GM19372 (cell line): ENCODE results near the gene HOXB3.

Experiments used
- ATAC-seq: cut with Tn5 transposase; IDR thresholded peaks from one replicate; pipeline ENCODE4 v1.9.1; 2021; ENCODE audit warnings: mild to moderate bottlenecking, low read depth, moderate library complexity; ENCODE audit not compliant: unreplicated experiment

The HOXB3 gene

GRCh38 chr17:48600244-48601098, 10.4 kb upstream of the HOXB3 start:
- ATAC-seq = no peak

- ATAC-seq = no peak
Observed at GRCh38 chr17:48599354-48599753, 9.3 kb upstream of the HOXB3 start.

- no peak for ATAC-seq
Observed at GRCh38 chr17:48598736-48599135, 8.7 kb upstream of the HOXB3 start.

GRCh38 chr17:48597778-48598631, 8.0 kb upstream of the HOXB3 start:
- ATAC-seq = no peak

GRCh38 chr17:48597528-48597777, 7.4 kb upstream of the HOXB3 start:
- no peak for ATAC-seq

- no peak for ATAC-seq
Observed at GRCh38 chr17:48596735-48597527, 6.9 kb upstream of the HOXB3 start.

GRCh38 chr17:48596000-48596734, 6.1 kb upstream of the HOXB3 start:
- no peak for ATAC-seq

GRCh38 chr17:48595278-48595999, 5.4 kb upstream of the HOXB3 start:
- ATAC-seq = no peak

GRCh38 chr17:48594538-48595277, 4.7 kb upstream of the HOXB3 start:
- no peak for ATAC-seq

GRCh38 chr17:48593840-48594537, 3.9 kb upstream of the HOXB3 start:
- ATAC-seq = no peak

- no peak for ATAC-seq
Observed at GRCh38 chr17:48593126-48593829, 3.2 kb upstream of the HOXB3 start, which contains the start of gene HOXB5. HOXB5 (minus strand) TSS chr17:48593779; CDS start chr17:48593682, 97 bp downstream.

- ATAC-seq = no peak
Observed at GRCh38 chr17:48592577-48592976, 2.5 kb upstream of the HOXB3 start.

- no peak for ATAC-seq
Observed at GRCh38 chr17:48592057-48592514, 2.0 kb upstream of the HOXB3 start.

GRCh38 chr17:48591255-48592056, 1.4 kb upstream of the HOXB3 start:
- no peak for ATAC-seq

GRCh38 chr17:48590607-48591161, 643 bp upstream of the HOXB3 start:
- ATAC-seq = no peak

- ATAC-seq = no peak
Observed at GRCh38 chr17:48589060-48589830, 796 bp downstream of the HOXB3 start.
